IPS-18c (cell line): ENCODE results near the gene SBK1.

Experiments used
- H3K4me3 ChIP-seq: 2 replicates; pipeline ENCODE4 v1.7.0; 2013; ENCODE audit warnings: low read depth, mild to moderate bottlenecking, low read length, moderate library complexity; ENCODE audit not compliant: insufficient read depth
- H3K9me3 ChIP-seq: one replicate; pipeline ENCODE4 v1.6.1; 2013; ENCODE audit warnings: mild to moderate bottlenecking, low read length, moderate library complexity; ENCODE audit not compliant: control insufficient read depth, insufficient read depth

The SBK1 gene

GRCh38 chr16:28297784-28298510 lies 5.6 kb downstream of the SBK1 start:
- H3K9me3 ChIP-seq = no peaks in the 10 kb centered on the region
- H3K4me3 ChIP-seq = no peak overlapping the region

GRCh38 chr16:28298511-28298878 lies 6.2 kb downstream of the SBK1 start:
- no peak overlapping the region for H3K4me3 ChIP-seq
- H3K9me3 ChIP-seq = no peaks in the 10 kb centered on the region

- no peak overlapping the region for H3K4me3 ChIP-seq
Measured at GRCh38 chr16:28300327-28300726, 8.0 kb downstream of the SBK1 start.

GRCh38 chr16:28301154-28301553 lies 8.8 kb downstream of the SBK1 start:
- no peaks in the 10 kb centered on the region for H3K9me3 ChIP-seq
- H3K4me3 ChIP-seq = no peak overlapping the region

More at GRCh38 chr16:28300327-28300726, 8.0 kb downstream of the SBK1 start:
- H3K9me3 ChIP-seq = no peaks in the 10 kb centered on the region

- Histone ChIP-seq H3K4me3 (no peak overlapping the region), H3K9me3 (no peaks in the 10 kb centered on the region)
Measured at GRCh38 chr16:28301620-28302019, 9.3 kb downstream of the SBK1 start.

GRCh38 chr16:28303132-28303531 lies 10.8 kb downstream of the SBK1 start:
- H3K9me3 ChIP-seq = no peaks in the 10 kb centered on the region

GRCh38 chr16:28304214-28304613 lies 11.9 kb downstream of the SBK1 start:
- Histone ChIP-seq H3K4me3 (no peak overlapping the region), H3K9me3 (no peaks in the 10 kb centered on the region)

More at GRCh38 chr16:28303132-28303531, 10.8 kb downstream of the SBK1 start:
- H3K4me3 ChIP-seq = no peak overlapping the region

GRCh38 chr16:28307936-28308335 lies 15.6 kb downstream of the SBK1 start:
- no peak overlapping the region for H3K4me3 ChIP-seq
- H3K9me3 ChIP-seq = no peaks in the 10 kb centered on the region

- H3K4me3 ChIP-seq = no peak overlapping the region
- H3K9me3 ChIP-seq = no peaks in the 10 kb centered on the region
Measured at GRCh38 chr16:28308794-28309584, 16.7 kb downstream of the SBK1 start.

- H3K4me3 ChIP-seq = no peak overlapping the region
- H3K9me3 ChIP-seq = no peaks in the 10 kb centered on the region
Measured at GRCh38 chr16:28309811-28310311, 17.5 kb downstream of the SBK1 start.

- no peaks in the 10 kb centered on the region for H3K9me3 ChIP-seq
Measured at GRCh38 chr16:28310796-28311195, 18.5 kb downstream of the SBK1 start.

GRCh38 chr16:28311413-28311812 lies 19.1 kb downstream of the SBK1 start:
- H3K9me3 ChIP-seq = no peaks in the 10 kb centered on the region

More at GRCh38 chr16:28310796-28311195, 18.5 kb downstream of the SBK1 start:
- H3K4me3 ChIP-seq = no peak overlapping the region

GRCh38 chr16:28311913-28312312 lies 19.6 kb downstream of the SBK1 start:
- H3K4me3 ChIP-seq = no peak overlapping the region
- H3K9me3 ChIP-seq = no peaks in the 10 kb centered on the region

More at GRCh38 chr16:28311413-28311812, 19.1 kb downstream of the SBK1 start:
- H3K4me3 ChIP-seq = no peak overlapping the region

- no peak overlapping the region for H3K4me3 ChIP-seq
Measured at GRCh38 chr16:28312327-28312726, 20.0 kb downstream of the SBK1 start.

GRCh38 chr16:28313587-28313986 lies 21.3 kb downstream of the SBK1 start:
- H3K9me3 ChIP-seq = no peaks in the 10 kb centered on the region
- H3K4me3 ChIP-seq = no peak overlapping the region

More at GRCh38 chr16:28312327-28312726, 20.0 kb downstream of the SBK1 start:
- no peaks in the 10 kb centered on the region for H3K9me3 ChIP-seq

GRCh38 chr16:28316054-28316453 lies 23.7 kb downstream of the SBK1 start:
- no peak overlapping the region for H3K4me3 ChIP-seq
- no peaks in the 10 kb centered on the region for H3K9me3 ChIP-seq

- H3K9me3 ChIP-seq = no peaks in the 10 kb centered on the region
- no peak overlapping the region for H3K4me3 ChIP-seq
Measured at GRCh38 chr16:28317040-28317880, 24.9 kb downstream of the SBK1 start.
